ENCODE measurements around the gene SLC4A4.
A peak's percentile ranks its signal among the peaks of the same experiment; 100 is the strongest.

Gene SLC4A4

GRCh38 chr4:71476240-71476639 is 137.4 kb downstream of the SLC4A4 start:
- no peak for DNase-seq

- no peak for DNase-seq
Observed at GRCh38 chr4:71486550-71487343, 147.9 kb downstream of the SLC4A4 start.

GRCh38 chr4:71487344-71487920 is 148.6 kb downstream of the SLC4A4 start:
- DNase-seq, result no peak

GRCh38 chr4:71494539-71494938 is 155.7 kb downstream of the SLC4A4 start:
- no peak for DNase-seq

GRCh38 chr4:71495454-71495853 is 156.6 kb downstream of the SLC4A4 start:
- no peak for DNase-seq

- no peak for DNase-seq
Observed at GRCh38 chr4:71497078-71497477, 158.3 kb downstream of the SLC4A4 start.

- DNase-seq, result no peak
Observed at GRCh38 chr4:71498002-71498401, 159.2 kb downstream of the SLC4A4 start.

- DNase-seq, result no peak
Observed at GRCh38 chr4:71498625-71499024, 159.8 kb downstream of the SLC4A4 start.

GRCh38 chr4:71501992-71502391 is 163.2 kb downstream of the SLC4A4 start:
- DNase-seq, result no peak

GRCh38 chr4:71518283-71518989 is 179.6 kb downstream of the SLC4A4 start:
- no peak for DNase-seq

GRCh38 chr4:71520308-71520707 is 181.5 kb downstream of the SLC4A4 start:
- no peak for DNase-seq

GRCh38 chr4:71520850-71521249 is 182.0 kb downstream of the SLC4A4 start:
- DNase-seq, result no peak

- no peak for DNase-seq
Observed at GRCh38 chr4:71524756-71525155, 185.9 kb downstream of the SLC4A4 start.

GRCh38 chr4:71526637-71527406 is 188.0 kb downstream of the SLC4A4 start:
- DNase-seq, result no peak

GRCh38 chr4:71532407-71532806 is 193.6 kb downstream of the SLC4A4 start:
- DNase-seq, result no peak

- no peak for DNase-seq
Observed at GRCh38 chr4:71533121-71533520, 194.3 kb downstream of the SLC4A4 start.

- no peak for DNase-seq
Observed at GRCh38 chr4:71537551-71538065, 198.8 kb downstream of the SLC4A4 start.

GRCh38 chr4:71538528-71538927 is 199.7 kb downstream of the SLC4A4 start:
- no peak for DNase-seq

- DNase-seq, result no peak
Observed at GRCh38 chr4:71540749-71541269, 202.0 kb downstream of the SLC4A4 start.

- no peak for DNase-seq
Observed at GRCh38 chr4:71541541-71541940, 202.7 kb downstream of the SLC4A4 start.

GRCh38 chr4:71545168-71545567 is 206.3 kb downstream of the SLC4A4 start:
- DNase-seq, result peak; percentile 30

- no peak for DNase-seq
Observed at GRCh38 chr4:71549516-71550160, 210.8 kb downstream of the SLC4A4 start.

Measured in NCI-H1092 (cell line).